Measurements from ENCODE around the gene KANSL3. TPM values are rescaled to one million over a fixed set of nuclear protein-coding genes. Genes with fewer than 3 reads are reported as not detected.
"Not testable (repeated sequence)": the region's sequence is repeated elsewhere in the genome, so short reads cannot be mapped to it uniquely, and the experiment has no call there.

KANSL3 gene
- total RNA-seq, 1 experiment from 2014 or later: 34.5 TPM

DNA sequence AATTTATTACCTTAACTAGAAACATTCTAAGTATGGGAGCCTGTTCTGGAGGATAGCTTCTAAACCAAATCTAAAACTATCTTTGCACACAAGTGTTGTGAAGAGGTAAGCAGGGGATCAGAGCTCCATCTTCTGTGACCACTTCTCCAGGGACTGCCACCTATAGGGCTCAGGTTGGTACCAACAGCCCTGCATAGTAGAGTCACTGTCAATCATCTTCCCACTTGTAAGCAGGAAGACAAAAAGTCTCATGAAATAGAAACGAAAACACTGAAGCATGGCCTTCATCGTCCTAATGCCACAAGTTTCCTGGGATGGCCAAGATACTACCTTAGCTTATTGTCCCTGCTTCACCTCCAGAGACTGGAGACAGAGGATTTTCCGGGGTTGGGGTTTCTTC, 43.8 kb downstream of the KANSL3 start:
- no peaks in the 10 kb centered on the region for H3K9me3 ChIP-seq
- no peaks in the 10 kb centered on the region for H3K27me3 ChIP-seq
- no peak for DNase-seq
- H3K4me3 ChIP-seq: no peak overlapping the region
- H3K36me3 ChIP-seq: peaks cover 70% of the 10 kb centered on the region

DNA sequence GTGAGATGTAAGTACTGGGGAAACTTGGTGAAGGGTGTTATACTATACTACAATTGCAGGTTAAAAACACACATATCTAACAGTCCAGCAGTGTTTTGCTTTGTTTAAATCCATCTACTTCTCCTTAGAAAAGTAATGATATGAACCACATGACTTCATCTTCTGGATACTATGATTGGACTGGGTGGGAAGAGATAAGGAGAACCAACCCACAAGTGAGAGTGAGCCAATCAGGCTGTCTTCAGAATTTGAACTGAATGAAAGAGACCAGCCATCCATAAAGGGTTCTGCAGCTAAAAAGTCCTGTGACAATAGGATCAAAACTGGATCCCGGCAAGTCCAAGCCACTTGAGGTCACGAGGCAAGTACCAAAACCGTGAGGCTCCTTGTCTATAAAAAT, 46.6 kb downstream of the KANSL3 start:
- DNase-seq: no peak
- H3K4me3 ChIP-seq: no peak overlapping the region
- H3K27me3 ChIP-seq: no peaks in the 10 kb centered on the region
- peaks cover 60% of the 10 kb centered on the region for H3K36me3 ChIP-seq
- H3K9me3 ChIP-seq: no peaks in the 10 kb centered on the region

DNA sequence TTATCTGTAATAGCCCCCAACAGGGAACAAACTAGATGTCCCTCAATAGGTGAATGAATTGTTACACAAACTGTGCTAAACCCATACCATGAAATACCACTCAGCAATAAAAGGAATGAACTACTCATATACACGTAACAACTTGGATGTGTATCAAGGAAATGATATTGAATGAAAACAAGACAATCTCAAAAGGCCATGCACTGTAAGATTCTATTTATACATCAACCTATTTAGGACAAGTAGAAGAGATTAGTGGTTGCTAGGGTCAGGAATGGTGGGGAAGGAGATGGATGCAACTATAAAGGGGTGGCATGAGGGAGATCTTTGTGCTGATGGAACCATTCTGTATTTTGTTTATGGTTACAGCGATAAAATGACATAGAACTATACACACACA, 47.1 kb downstream of the KANSL3 start:
- Histone ChIP-seq H3K27me3 (no peaks in the 10 kb centered on the region), H3K36me3 (peaks cover 60% of the 10 kb centered on the region), H3K4me3 (no peak overlapping the region), H3K9me3 (no peaks in the 10 kb centered on the region)
- DNase-seq: no peak

DNA sequence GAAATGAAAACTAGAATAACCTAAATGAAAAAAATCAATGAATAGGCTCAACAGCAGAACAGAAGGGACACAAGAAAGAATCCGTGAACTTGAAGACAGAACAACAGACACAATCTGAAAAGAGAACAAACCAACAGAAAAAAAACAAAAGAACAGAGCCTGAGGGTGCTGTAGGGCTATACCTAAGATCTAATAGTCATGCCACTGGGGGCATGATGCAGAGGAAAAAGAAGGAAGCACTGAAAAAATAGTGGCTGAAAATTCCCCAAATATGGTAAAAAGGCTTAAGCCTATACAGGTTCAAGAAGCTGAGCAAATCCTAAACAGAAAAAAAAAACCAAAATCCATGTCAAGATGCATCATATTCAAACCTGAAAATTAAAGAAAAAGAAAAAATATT, 50.3 kb downstream of the KANSL3 start:
- H3K4me3 ChIP-seq: no peak overlapping the region
- no peaks in the 10 kb centered on the region for H3K9me3 ChIP-seq
- H3K27me3 ChIP-seq: no peaks in the 10 kb centered on the region
- no peak for DNase-seq
- H3K36me3 ChIP-seq: peaks cover 39% of the 10 kb centered on the region

DNA sequence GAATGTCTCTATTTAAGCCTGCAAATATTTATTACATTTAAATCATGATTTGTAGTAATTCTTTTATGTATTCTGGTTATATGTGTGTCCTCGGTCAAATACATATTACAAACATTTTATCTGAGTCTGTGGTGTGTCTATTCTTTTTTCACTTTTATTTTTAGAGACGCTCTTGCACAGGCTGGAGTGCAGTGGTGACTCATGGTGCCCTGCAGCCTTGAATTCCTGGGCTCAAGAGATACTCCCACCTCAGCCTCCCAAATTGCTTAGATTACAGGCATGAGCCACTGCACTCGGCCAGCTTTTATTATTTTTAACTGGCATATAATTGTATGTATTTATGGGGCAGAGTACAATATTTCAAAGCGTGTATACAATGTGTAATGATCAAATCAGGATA, 54.1 kb downstream of the KANSL3 start:
- Histone ChIP-seq H3K9me3 (no peaks in the 10 kb centered on the region), H3K36me3 (peaks cover 24% of the 10 kb centered on the region), H3K27me3 (no peaks in the 10 kb centered on the region), H3K4me3 (no peak overlapping the region)
- DNase-seq: no peak

DNA sequence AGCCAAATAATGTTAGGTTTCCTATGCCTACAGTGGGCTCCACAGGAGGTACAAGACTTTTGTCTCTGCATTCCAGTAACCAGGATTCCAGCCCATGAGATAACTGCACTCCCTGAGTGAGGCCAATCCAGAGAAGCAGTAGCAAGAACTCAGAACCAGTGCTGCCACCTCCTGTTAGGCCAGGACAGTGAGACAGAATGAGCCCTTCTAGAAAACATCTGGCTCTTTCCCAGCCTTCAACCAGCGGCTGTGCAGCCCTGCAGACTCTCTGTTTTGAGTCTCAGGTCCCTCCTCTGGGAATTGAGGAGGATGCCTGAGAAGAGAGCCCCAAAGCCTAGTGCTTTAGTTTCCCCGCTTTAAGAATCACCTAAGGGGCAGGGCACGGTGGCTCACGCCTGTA, 57.3 kb downstream of the KANSL3 start:
- H3K36me3 ChIP-seq: peaks cover 11% of the 10 kb centered on the region
- no peaks in the 10 kb centered on the region for H3K9me3 ChIP-seq
- DNase-seq: no peak
- H3K4me3 ChIP-seq: no peak overlapping the region
- no peaks in the 10 kb centered on the region for H3K27me3 ChIP-seq

DNA sequence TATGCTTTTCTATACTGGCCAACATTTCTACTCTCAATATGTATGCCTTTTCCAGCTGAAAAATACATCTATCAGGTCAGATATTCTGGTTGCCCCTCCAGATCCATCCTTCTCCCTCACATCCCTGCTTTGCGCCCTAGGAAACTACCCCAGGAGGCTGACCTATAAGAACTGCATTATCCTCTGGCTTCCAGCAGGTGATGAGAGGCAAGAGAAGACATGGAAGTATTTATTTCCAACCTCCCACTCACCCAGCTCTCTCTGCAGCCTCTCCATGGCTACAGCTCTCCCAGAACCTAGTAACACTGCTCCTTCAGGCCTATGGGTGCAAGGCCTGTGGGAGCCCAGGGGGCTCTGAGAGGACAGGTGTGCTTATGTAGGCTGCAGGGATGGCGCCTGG, 58.7 kb downstream of the KANSL3 start:
- no peak overlapping the region for H3K4me3 ChIP-seq
- no peak for DNase-seq
- peaks cover 6% of the 10 kb centered on the region for H3K36me3 ChIP-seq
- no peaks in the 10 kb centered on the region for H3K27me3 ChIP-seq
- no peaks in the 10 kb centered on the region for H3K9me3 ChIP-seq

DNA sequence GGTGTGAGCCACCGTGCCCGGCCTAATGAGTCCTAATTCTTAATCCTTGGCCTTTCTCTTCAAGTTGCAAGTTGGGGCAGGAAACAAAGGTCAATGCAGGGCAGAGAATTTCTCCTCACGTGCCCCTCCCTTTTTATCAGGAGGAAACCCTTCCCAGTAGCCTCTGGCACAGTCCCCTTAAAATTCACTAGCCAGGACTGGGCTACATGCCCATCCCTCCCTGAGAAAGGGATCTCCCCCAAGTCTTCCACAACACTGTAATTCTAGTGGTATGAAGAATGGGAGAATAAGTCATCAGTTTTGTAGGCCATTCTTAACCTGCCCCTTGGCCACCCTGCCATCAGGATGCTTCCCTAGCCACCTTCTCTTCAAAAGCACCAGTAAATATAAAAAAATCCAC, 59.4 kb downstream of the KANSL3 start:
- Histone ChIP-seq H3K9me3 (no peaks in the 10 kb centered on the region), H3K27me3 (no peaks in the 10 kb centered on the region), H3K36me3 (peaks cover 4% of the 10 kb centered on the region), H3K4me3 (no peak overlapping the region)
- DNase-seq: peak; percentile 13

DNA sequence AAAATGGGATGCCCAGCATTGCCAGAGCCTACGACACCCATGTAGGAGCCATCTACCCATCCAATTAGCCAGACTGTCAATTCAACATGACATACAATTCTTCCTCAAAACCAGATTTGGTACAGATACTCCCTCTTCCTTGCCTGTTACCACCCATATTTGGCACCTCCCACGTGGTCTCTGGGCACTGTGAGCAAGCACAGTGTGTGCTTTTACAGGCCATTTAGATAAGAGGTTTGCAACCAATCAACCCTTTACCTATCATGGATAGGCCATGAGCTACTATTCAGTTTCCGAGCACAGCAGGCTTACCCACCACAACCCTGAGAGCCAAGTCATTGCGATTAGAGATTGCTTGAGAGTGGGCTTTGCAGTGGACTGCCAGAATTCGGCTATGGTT, 60.6 kb downstream of the KANSL3 start:
- Histone ChIP-seq H3K36me3 (no peaks in the 10 kb centered on the region), H3K4me3 (no peak overlapping the region), H3K27me3 (no peaks in the 10 kb centered on the region), H3K9me3 (no peaks in the 10 kb centered on the region)
- DNase-seq: no peak

DNA sequence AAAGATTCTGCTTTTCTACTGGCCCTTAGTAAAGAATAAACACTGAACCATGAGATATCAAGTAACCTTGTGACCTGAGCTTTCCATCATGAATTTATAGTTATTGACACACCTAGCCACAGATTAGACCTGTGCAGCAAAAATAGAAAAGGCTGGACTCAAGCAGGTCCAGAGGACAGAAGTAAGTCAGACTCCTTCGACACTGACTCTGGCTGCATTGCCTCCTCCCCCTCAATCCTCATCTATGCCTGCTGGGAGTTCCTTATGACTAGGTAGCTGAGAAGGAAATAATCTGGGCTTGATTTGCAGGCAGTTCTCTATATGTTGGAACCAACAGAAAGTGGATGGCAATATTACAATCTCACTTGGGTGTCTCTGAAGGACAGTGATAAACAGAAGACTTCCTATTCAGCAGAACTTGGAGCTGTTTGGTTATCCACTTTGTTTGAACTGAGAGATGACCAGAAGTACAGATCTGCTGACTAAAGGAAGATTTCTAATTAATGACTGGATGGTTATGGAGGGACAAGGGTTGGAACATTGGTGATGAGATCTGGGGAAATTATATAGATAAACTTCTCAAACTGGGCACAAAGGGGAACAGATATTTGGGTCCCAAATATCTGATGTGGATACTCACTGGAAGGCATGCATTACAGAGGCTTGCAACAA, 62.2 kb downstream of the KANSL3 start:
- Histone ChIP-seq H3K27me3 (no peaks in the 10 kb centered on the region), H3K9me3 (no peaks in the 10 kb centered on the region), H3K36me3 (no peaks in the 10 kb centered on the region), H3K4me3 (no peak overlapping the region)
- DNase-seq: no peak

DNA sequence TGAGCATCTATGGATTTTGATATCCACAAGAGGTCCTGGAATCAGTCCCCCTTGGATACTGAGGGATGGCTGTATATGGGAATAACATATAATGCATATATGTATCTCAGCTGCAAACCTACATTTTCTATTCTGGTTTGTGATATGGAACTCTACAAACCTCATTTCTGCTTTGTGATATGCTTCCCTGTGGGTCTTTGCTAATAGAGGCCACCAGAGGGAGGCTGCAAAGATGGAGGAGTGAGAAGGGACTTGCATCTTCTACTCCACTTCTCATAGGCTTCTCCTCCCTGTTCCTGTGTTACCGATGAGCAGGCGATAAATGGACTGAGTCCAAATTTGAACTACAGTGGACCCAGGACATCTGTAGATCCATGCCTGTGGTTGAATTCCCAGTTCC, 63.7 kb downstream of the KANSL3 start:
- no peaks in the 10 kb centered on the region for H3K36me3 ChIP-seq
- no peaks in the 10 kb centered on the region for H3K9me3 ChIP-seq
- no peak for DNase-seq
- H3K27me3 ChIP-seq: no peaks in the 10 kb centered on the region
- H3K4me3 ChIP-seq: no peak overlapping the region

DNA sequence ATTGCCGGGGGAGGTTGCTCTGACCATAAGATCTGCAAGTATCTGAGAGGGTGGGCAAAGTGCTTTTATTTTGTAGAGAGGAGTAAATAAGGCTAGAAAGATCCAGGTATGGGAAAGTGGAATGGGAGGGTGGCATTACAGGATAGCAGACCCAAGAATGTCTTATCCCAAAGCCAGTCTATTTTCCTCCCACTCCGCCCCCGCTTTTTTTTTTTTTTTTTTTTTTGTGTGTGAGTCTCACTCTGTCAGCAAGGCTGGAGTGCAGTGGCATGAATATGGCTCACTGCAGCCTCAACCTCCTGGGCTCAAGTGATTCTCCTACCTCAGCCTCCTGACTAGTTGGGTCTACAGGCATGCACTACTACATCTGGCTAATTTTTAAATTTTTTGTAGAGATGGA, 70.0 kb downstream of the KANSL3 start:
- Histone ChIP-seq H3K36me3 (no peaks in the 10 kb centered on the region), H3K4me3 (no peak overlapping the region), H3K9me3 (no peaks in the 10 kb centered on the region), H3K27me3 (no peaks in the 10 kb centered on the region)
- no peak for DNase-seq

DNA sequence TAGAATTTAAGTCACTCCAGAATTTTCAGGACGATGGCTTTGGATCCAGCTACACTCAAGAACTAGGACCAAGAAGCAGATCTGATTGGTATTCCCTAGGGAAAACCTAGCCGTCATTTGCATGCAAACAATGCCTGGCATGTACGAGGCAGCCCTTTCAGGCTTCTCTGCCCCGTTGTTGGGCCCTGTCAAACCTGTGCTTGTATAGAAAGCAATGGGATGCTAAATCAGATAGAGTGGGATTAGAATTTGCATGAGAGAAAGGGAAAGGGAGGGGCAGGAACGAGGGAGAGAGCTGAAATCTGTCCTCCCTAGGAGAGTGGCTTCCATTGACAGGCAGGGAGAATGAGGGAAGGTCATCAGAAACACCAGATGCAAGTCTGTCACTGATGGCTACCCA, 73.0 kb downstream of the KANSL3 start:
- Histone ChIP-seq H3K36me3 (no peaks in the 10 kb centered on the region), H3K9me3 (no peaks in the 10 kb centered on the region), H3K27me3 (no peaks in the 10 kb centered on the region), H3K4me3 (no peak overlapping the region)
- DNase-seq: no peak

DNA sequence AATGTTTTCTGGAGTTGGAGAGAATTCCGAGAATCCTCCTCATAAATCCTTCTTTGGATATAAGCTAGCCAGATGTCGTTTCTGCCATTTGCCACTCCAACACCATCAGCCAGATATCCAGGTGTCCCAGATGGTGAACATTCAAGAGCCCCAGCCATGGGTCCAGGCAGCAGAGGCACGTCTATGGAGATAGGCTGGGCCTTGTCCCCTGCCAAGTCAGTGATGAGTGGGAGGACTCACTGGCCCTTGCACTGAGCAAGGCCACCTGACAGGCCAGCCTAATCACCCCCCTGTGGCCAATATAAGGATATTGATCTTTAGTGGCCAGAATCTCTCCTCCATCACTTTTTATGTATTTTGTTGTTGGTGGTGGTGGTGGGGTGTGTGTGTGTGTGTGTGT, 73.5 kb downstream of the KANSL3 start:
- DNase-seq: no peak
- Histone ChIP-seq H3K4me3 (no peak overlapping the region), H3K27me3 (no peaks in the 10 kb centered on the region), H3K9me3 (no peaks in the 10 kb centered on the region), H3K36me3 (no peaks in the 10 kb centered on the region)

DNA sequence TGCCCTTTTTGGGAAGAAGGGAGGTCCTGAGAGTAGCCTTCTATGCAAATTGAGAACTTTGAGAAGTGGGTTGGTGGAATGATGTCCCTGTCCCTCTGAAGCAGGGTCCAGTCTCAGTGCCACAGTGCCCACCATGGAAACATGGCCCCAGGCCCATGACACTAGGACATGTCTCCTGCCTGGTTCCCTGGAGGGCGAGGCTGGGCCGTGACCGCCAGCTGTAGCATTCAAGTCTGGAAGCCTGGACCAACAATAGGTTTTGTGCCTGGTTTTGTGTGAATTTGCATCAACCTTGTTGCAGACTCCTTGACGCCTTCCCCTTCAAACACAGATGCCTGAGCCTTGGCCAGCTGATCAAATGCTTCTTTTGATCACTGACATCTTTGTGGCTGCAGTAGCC, 74.1 kb downstream of the KANSL3 start:
- DNase-seq: no peak
- no peak overlapping the region for H3K4me3 ChIP-seq
- no peaks in the 10 kb centered on the region for H3K36me3 ChIP-seq

DNA sequence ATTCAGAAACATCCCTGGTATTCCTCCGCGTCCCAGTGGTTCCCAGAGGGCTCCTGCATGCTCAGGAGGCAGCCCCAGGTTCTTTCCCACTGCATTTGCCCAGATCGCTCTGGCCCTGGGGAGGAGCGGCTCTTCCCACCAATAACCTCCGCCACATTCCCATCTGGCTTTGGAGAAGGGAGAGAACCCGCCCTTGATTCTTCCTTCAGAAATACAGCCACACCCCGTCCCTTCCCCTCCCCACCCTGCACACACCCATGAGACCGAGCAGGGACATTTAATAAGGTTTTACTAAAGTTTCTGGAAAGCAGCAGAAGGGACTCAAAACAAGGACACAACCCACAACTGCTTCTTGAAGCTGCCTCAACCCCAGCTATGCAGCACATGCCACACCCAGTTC, 79.6 kb downstream of the KANSL3 start:
- no peak overlapping the region for H3K4me3 ChIP-seq
- no peak for DNase-seq

More for the DNA sequence above, 74.1 kb downstream of the KANSL3 start:
- no peaks in the 10 kb centered on the region for H3K27me3 ChIP-seq
- no peaks in the 10 kb centered on the region for H3K9me3 ChIP-seq

DNA sequence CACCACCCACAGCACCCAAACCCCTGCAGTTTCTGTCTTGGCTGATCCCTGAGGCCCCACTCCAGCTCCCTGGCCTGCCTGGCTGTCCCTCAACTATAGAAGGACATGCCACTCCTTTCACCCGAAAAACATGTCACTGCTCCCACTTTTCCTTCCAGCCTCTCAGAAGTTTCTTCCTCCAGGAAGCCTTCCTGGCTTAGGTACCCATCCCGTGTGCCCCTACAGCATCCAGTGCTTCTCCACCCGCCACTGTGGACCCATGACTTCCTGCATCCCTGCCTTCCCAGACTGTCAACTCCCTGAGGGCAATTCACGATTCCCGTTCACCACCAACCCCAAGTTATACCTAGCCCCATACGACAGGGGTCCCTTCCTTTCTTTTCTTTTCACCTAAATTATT, 80.1 kb downstream of the KANSL3 start:
- DNase-seq: no peak
- H3K9me3 ChIP-seq: no peaks in the 10 kb centered on the region
- no peaks in the 10 kb centered on the region for H3K27me3 ChIP-seq
- H3K4me3 ChIP-seq: no peak overlapping the region
- H3K36me3 ChIP-seq: no peaks in the 10 kb centered on the region

More for the DNA sequence above, 79.6 kb downstream of the KANSL3 start:
- H3K27me3 ChIP-seq: no peaks in the 10 kb centered on the region
- H3K9me3 ChIP-seq: no peaks in the 10 kb centered on the region
- H3K36me3 ChIP-seq: no peaks in the 10 kb centered on the region

DNA sequence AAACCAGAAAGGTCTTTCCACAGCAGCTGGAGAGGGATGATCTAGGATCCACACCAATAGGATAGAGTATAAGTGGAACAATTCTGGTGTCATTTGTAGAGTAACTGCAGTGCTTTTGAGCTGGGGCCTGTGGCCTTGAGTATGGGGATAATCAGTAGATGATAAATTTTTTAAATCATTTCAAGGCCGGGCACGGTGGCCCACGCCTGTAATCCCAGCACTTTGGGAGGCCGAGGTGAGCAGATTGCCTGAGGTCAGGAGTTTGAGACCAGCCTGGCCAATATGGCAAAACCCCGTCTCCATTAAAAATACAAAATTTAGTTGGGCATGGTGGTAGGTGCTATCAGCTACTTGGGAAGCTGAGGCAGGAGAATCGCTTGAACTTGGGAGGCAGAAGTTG, 80.7 kb downstream of the KANSL3 start:
- not testable (repeated sequence) for H3K9me3 ChIP-seq, H3K36me3 ChIP-seq, DNase-seq, H3K4me3 ChIP-seq, H3K27me3 ChIP-seq

Measured in MG63 (cell line).